ENCODE measurements around the gene RBM6. TPM values are rescaled to one million over a fixed set of nuclear protein-coding genes. Genes with fewer than 3 reads are reported as not detected.
"Not testable (repeated sequence)": the region's sequence is repeated elsewhere in the genome, so short reads cannot be mapped to it uniquely, and the experiment has no call there.

RBM6 gene
- total RNA-seq, 1 experiment from 2014 or later, result 88.3 TPM

DNA sequence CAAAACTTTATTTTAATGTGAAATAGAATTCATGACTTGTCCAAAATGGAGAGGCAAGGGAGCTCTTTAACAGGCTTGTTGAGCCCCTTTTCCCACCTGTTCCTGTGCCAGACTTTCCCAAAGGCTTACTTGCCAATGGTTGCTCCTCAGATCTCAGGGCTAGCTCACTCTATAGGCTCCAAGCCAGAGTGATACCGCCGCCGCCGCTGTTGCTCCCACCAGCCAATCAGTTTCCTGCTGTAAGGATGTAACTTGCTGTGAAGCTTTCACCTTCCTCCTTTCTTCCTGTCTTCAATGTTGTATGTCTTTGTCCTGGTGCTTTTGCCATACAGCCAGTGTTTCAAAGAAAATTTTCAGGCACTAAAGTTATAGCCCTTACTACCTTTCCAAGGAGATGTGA lies 107.5 kb downstream of the RBM6 start:
- no peak overlapping the region for H3K4me3 ChIP-seq (ENCODE audit: low read length)
- H3K4me2 ChIP-seq (ENCODE audit: low read depth, low read length, poor library complexity, severe bottlenecking), result no peak overlapping the region
- H3K9ac ChIP-seq (ENCODE audit: low read length), result no peak overlapping the region
- no peak for DNase-seq
- H3K36me3 ChIP-seq (ENCODE audit: insufficient read depth, low read length), result peaks cover 18% of the 10 kb centered on the region; the same call in 1 of the 2 replicates
- H3K9me2 ChIP-seq (replicated peaks; ENCODE audit: insufficient read depth, low read length), result no peaks in the 10 kb centered on the region
- H2AFZ ChIP-seq (ENCODE audit: low read length), result no peak overlapping the region
- no peaks in the 10 kb centered on the region for H4K20me1 ChIP-seq (ENCODE audit: insufficient read depth, low read depth, low read length)
- H3K27me3 ChIP-seq (ENCODE audit: low read length), result no peaks in the 10 kb centered on the region
- peaks cover 8% of the 10 kb centered on the region; the same call in 1 of the 2 replicates for H3K79me2 ChIP-seq (ENCODE audit: low read length)
- H3K27ac ChIP-seq (ENCODE audit: low read length), result no peak overlapping the region
- no peaks in the 10 kb centered on the region for H3K9me3 ChIP-seq (ENCODE audit: low read length)
- H3K4me1 ChIP-seq (ENCODE audit: low read length), result peaks cover 3% of the 10 kb centered on the region

DNA sequence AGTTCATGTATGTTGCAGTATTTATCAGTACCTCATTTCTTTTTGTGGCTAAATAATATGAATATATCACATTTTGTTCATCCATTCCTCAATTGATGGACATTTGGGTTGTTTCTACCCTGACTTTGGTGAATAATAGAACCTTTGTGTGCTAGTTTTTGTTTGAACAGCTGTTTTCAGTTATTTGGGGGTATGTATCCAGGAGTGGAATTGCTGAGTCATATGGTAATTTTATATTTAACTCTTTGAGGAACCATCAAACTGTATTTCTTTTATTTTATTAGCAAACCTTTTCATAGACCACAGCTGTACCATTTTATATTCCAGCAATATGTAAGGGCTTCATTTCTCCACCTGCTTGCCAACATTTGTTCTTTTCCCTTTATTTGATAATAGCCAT lies 110.4 kb downstream of the RBM6 start:
- Histone ChIP-seq H2AFZ (ENCODE audit: low read length) (no peak overlapping the region), H3K27ac (ENCODE audit: low read length) (no peak overlapping the region), H4K20me1 (ENCODE audit: insufficient read depth, low read depth, low read length) (no peaks in the 10 kb centered on the region), H3K9me2 (replicated peaks; ENCODE audit: insufficient read depth, low read length) (no peaks in the 10 kb centered on the region), H3K4me3 (ENCODE audit: low read length) (no peak overlapping the region), H3K4me1 (ENCODE audit: low read length) (peaks cover 3% of the 10 kb centered on the region), H3K79me2 (ENCODE audit: low read length) (peaks cover 8% of the 10 kb centered on the region; the same call in 1 of the 2 replicates), H3K36me3 (ENCODE audit: insufficient read depth, low read length) (peaks cover 26% of the 10 kb centered on the region; the same call in 1 of the 2 replicates), H3K4me2 (ENCODE audit: low read depth, low read length, poor library complexity, severe bottlenecking) (no peak overlapping the region), H3K27me3 (ENCODE audit: low read length) (no peaks in the 10 kb centered on the region), H3K9ac (ENCODE audit: low read length) (no peak overlapping the region), H3K9me3 (ENCODE audit: low read length) (no peaks in the 10 kb centered on the region)
- no peak for DNase-seq

DNA sequence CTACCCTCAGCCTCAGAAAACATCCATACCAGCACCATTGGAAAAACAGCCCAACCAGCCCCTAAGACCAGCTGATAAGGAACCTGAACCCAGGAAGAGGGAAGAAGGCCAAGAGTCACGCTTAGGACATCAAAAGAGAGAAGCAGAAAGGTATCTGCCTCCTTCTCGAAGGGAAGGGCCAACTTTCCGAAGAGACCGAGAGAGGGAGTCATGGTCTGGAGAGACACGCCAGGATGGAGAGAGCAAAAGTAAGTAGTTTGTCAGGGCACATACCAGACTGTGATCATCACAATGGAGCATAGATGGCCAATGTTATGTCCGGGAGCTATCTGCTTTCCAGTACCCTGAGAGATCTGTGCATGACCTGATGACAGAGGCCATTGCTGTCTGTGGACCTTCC lies 117.8 kb downstream of the RBM6 start:
- Histone ChIP-seq H3K4me1 (ENCODE audit: low read length) (no peaks in the 10 kb centered on the region), H3K36me3 (ENCODE audit: insufficient read depth, low read length) (peaks cover 40% of the 10 kb centered on the region), H3K79me2 (ENCODE audit: low read length) (no peaks in the 10 kb centered on the region), H3K4me3 (ENCODE audit: low read length) (no peak overlapping the region), H3K27me3 (ENCODE audit: low read length) (no peaks in the 10 kb centered on the region), H3K9ac (ENCODE audit: low read length) (no peak overlapping the region), H3K27ac (ENCODE audit: low read length) (no peak overlapping the region), H3K9me3 (ENCODE audit: low read length) (no peaks in the 10 kb centered on the region), H3K4me2 (ENCODE audit: low read depth, low read length, poor library complexity, severe bottlenecking) (no peak overlapping the region), H4K20me1 (ENCODE audit: insufficient read depth, low read depth, low read length) (no peaks in the 10 kb centered on the region), H2AFZ (ENCODE audit: low read length) (no peak overlapping the region), H3K9me2 (replicated peaks; ENCODE audit: insufficient read depth, low read length) (no peaks in the 10 kb centered on the region)
- DNase-seq, result no peak

DNA sequence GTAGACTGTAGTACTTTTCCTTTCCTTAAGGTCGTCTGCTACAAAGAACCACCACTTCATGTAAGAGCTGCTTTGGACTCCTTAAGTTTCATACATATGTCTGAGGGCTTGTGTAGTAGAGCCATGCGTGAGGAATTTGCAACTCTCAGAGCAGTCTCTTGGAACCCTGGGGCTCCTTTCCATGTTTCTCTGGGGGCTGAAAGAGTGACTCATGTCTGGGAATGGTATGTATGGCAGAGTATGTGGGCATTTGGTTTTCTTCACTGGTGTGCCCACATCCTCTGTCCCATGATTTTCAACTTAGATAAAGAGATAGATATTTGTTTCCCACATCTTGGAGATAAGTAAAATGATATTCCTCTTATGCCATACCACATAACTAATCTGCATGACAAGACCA lies 128.2 kb downstream of the RBM6 start:
- H3K27ac ChIP-seq (ENCODE audit: low read length), result no peak overlapping the region
- H2AFZ ChIP-seq (ENCODE audit: low read length), result no peak overlapping the region
- H3K4me2 ChIP-seq (ENCODE audit: low read depth, low read length, poor library complexity, severe bottlenecking), result no peak overlapping the region
- no peaks in the 10 kb centered on the region for H4K20me1 ChIP-seq (ENCODE audit: insufficient read depth, low read depth, low read length)
- no peaks in the 10 kb centered on the region; the same call in 1 of the 2 replicates for H3K79me2 ChIP-seq (ENCODE audit: low read length)
- peaks cover 13% of the 10 kb centered on the region for H3K4me1 ChIP-seq (ENCODE audit: low read length)
- no peaks in the 10 kb centered on the region for H3K9me2 ChIP-seq (replicated peaks; ENCODE audit: insufficient read depth, low read length)
- DNase-seq, result no peak
- no peak overlapping the region for H3K4me3 ChIP-seq (ENCODE audit: low read length)
- H3K9me3 ChIP-seq (ENCODE audit: low read length), result no peaks in the 10 kb centered on the region
- no peaks in the 10 kb centered on the region for H3K27me3 ChIP-seq (ENCODE audit: low read length)
- peaks cover 43% of the 10 kb centered on the region for H3K36me3 ChIP-seq (ENCODE audit: insufficient read depth, low read length)
- H3K9ac ChIP-seq (ENCODE audit: low read length), result no peak overlapping the region

DNA sequence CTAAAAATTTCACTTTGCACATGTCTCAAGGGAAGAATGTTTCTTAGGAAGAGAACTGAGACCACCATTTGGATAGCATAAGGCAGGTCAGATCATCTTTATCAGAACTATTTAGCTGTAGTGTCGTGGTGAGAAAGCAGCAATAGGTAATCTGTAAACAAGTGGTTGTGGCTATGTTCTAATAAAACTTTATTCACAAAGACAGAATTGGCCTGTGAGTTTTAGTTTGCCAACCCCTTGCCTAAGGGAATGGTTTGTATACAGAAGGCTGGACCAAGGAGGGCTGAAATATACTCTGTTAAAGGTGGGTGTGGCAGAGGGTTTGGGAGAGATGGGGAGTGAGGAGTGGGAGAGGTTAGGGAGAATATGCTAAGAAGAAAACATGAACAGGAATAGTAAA lies 138.1 kb downstream of the RBM6 start:
- H4K20me1 ChIP-seq (ENCODE audit: insufficient read depth, low read depth, low read length), result no peaks in the 10 kb centered on the region
- H3K9me2 ChIP-seq (replicated peaks; ENCODE audit: insufficient read depth, low read length), result no peaks in the 10 kb centered on the region
- no peak overlapping the region for H3K9ac ChIP-seq (ENCODE audit: low read length)
- H3K27me3 ChIP-seq (ENCODE audit: low read length), result no peaks in the 10 kb centered on the region
- no peak overlapping the region for H3K4me3 ChIP-seq (ENCODE audit: low read length)
- H3K4me2 ChIP-seq (ENCODE audit: low read depth, low read length, poor library complexity, severe bottlenecking), result no peak overlapping the region
- H3K79me2 ChIP-seq (ENCODE audit: low read length), result no peaks in the 10 kb centered on the region
- no peaks in the 10 kb centered on the region for H3K4me1 ChIP-seq (ENCODE audit: low read length)
- H3K9me3 ChIP-seq (ENCODE audit: low read length), result no peaks in the 10 kb centered on the region
- peaks cover 26% of the 10 kb centered on the region; the same call in 1 of the 2 replicates for H3K36me3 ChIP-seq (ENCODE audit: insufficient read depth, low read length)
- H2AFZ ChIP-seq (ENCODE audit: low read length), result no peak overlapping the region
- DNase-seq, result no peak
- no peak overlapping the region for H3K27ac ChIP-seq (ENCODE audit: low read length)

DNA sequence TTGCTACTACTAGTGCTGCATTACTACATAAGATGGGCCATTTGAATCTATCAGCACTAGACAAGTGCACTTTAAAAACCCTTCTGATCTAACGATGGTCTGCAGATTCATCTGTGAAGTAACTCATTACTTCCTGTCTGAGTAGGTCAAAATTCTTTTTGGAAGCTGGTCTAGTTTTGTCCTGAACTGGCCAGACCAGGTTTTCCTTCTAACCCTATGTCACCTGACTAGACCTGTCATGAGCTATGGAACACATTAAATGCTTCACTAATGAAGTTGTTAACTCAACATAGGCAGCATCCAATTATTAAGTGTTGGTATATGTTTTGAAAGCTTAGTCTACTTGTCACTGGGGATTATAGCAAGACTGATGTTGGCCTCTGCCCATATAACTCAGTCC lies 138.7 kb downstream of the RBM6 start:
- H3K36me3 ChIP-seq (ENCODE audit: insufficient read depth, low read length), result peaks cover 21% of the 10 kb centered on the region; the same call in 1 of the 2 replicates
- no peak overlapping the region for H3K27ac ChIP-seq (ENCODE audit: low read length)
- H3K27me3 ChIP-seq (ENCODE audit: low read length), result no peaks in the 10 kb centered on the region
- no peak overlapping the region for H3K9ac ChIP-seq (ENCODE audit: low read length)
- no peaks in the 10 kb centered on the region for H3K9me2 ChIP-seq (replicated peaks; ENCODE audit: insufficient read depth, low read length)
- H3K9me3 ChIP-seq (ENCODE audit: low read length), result no peaks in the 10 kb centered on the region
- no peaks in the 10 kb centered on the region for H4K20me1 ChIP-seq (ENCODE audit: insufficient read depth, low read depth, low read length)
- H3K4me1 ChIP-seq (ENCODE audit: low read length), result no peaks in the 10 kb centered on the region
- H3K4me3 ChIP-seq (ENCODE audit: low read length), result no peak overlapping the region
- no peak overlapping the region for H2AFZ ChIP-seq (ENCODE audit: low read length)
- H3K79me2 ChIP-seq (ENCODE audit: low read length), result no peaks in the 10 kb centered on the region
- no peak overlapping the region for H3K4me2 ChIP-seq (ENCODE audit: low read depth, low read length, poor library complexity, severe bottlenecking)
- DNase-seq, result no peak

DNA sequence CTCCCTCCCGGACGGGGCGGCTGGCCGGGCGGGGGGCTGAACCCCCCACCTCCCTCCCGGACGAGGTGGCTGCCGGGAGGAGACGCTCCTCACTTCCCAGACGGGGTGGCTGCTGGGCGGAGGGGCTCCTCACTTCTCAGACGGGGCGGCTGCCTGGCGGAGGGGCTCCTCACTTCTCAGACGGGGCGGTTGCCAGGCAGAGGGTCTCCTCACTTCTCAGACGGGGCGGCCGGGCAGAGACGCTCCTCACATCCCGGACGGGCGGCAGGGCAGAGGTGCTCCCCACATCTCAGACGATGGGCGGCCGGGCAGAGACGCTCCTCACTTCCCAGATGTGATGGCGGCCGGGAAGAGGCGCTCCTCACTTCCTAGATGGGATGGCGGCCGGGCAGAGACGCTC lies 145.0 kb downstream of the RBM6 start:
- H3K4me2 ChIP-seq (ENCODE audit: low read depth, low read length, poor library complexity, severe bottlenecking); H3K4me1 ChIP-seq (ENCODE audit: low read length); H3K9me3 ChIP-seq (ENCODE audit: low read length); DNase-seq; H3K9me2 ChIP-seq (replicated peaks; ENCODE audit: insufficient read depth, low read length); H4K20me1 ChIP-seq (ENCODE audit: insufficient read depth, low read depth, low read length); H3K27me3 ChIP-seq (ENCODE audit: low read length); H3K4me3 ChIP-seq (ENCODE audit: low read length); H3K9ac ChIP-seq (ENCODE audit: low read length); H2AFZ ChIP-seq (ENCODE audit: low read length); H3K27ac ChIP-seq (ENCODE audit: low read length); H3K36me3 ChIP-seq (ENCODE audit: insufficient read depth, low read length): not testable (repeated sequence)
- peaks cover 12% of the 10 kb centered on the region for H3K79me2 ChIP-seq (ENCODE audit: low read length)

DNA sequence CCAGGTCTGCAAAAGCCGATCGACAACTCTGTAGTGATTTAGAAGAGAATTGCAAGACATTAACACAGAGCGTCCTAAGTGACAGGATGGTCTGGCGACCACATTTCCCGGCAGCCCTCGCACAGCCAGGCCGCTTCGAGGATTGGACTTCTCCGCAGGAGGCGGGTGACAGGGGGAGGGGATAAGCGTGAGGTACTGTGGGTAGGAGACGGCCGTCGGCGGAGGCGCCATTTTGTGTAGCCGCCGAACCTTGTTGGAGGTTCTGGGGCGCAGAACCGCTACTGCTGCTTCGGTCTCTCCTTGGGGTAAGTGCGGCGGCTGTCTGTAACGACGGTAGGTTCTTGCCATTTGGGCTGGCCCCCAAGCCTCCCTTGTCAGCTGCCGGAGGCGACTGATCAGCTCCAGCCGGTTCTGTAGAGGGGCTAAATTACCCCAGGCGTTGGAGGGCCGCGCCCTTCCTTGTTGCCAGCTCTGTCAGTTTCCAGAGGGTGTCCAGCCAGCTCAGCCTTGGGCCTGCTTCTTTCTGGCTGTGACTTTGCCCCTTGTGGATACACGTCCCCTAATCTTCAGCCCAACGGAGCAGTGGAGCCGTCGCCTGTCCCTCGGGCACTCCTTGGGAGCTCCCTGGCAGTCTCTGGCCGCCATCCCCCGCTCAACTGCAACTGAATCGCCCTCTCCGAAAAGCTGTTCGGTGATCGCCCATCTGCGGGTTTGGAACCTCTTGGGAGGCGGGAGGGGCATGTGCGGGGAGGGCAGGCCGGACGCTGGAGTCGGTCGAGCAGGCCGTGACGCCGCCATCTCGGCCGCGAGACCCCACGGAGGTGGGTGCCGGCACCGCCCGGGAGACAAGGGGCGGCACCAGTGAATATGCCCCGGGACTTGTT lies 149.0 kb downstream of the RBM6 start, which contains the start of gene RBM5:
RBM5 (plus strand) TSS at position 195 of the 884 bp plus-strand sequence. CDS start 1,516 bp downstream, outside the sequence.
- H3K9me3 ChIP-seq (ENCODE audit: low read length), result no peaks in the 10 kb centered on the region
- peak within 1 kb of the TSS; percentile 77; the same call in 1 of the 2 replicates for H2AFZ ChIP-seq (ENCODE audit: low read length)
- peak; percentile 97 for DNase-seq
- peaks cover 39% of the 10 kb centered on the region for H3K79me2 ChIP-seq (ENCODE audit: low read length)
- peak within 1 kb of the TSS; percentile 99 for H3K4me3 ChIP-seq (ENCODE audit: low read length)
- no peaks in the 10 kb centered on the region for H3K27me3 ChIP-seq (ENCODE audit: low read length)
- peak within 1 kb of the TSS; percentile 98 for H3K9ac ChIP-seq (ENCODE audit: low read length)
- H3K36me3 ChIP-seq (ENCODE audit: insufficient read depth, low read length), result peaks cover 30% of the 10 kb centered on the region
- H3K9me2 ChIP-seq (replicated peaks; ENCODE audit: insufficient read depth, low read length), result no peaks in the 10 kb centered on the region
- peak within 1 kb of the TSS; percentile 84 for H3K4me2 ChIP-seq (ENCODE audit: low read depth, low read length, poor library complexity, severe bottlenecking)
- H3K27ac ChIP-seq (ENCODE audit: low read length), result peak within 1 kb of the TSS; percentile 78
- peaks cover 6% of the 10 kb centered on the region; the same call in 1 of the 2 replicates for H4K20me1 ChIP-seq (ENCODE audit: insufficient read depth, low read depth, low read length)
- H3K4me1 ChIP-seq (ENCODE audit: low read length), result peaks cover 18% of the 10 kb centered on the region
